ENCODE measurements around the gene TGFBR1.

The TGFBR1 gene

GRCh38 chr9:99138424-99139284 is 33.7 kb downstream of the TGFBR1 start:
- no peak for DNase-seq

GRCh38 chr9:99139868-99140267 is 35.0 kb downstream of the TGFBR1 start:
- no peak for DNase-seq

- DNase-seq, result no peak
Measured at GRCh38 chr9:99140685-99141314, 35.9 kb downstream of the TGFBR1 start.

- DNase-seq, result no peak
Measured at GRCh38 chr9:99141849-99142248, 36.9 kb downstream of the TGFBR1 start.

- no peak for DNase-seq
Measured at GRCh38 chr9:99142275-99142674, 37.4 kb downstream of the TGFBR1 start.

GRCh38 chr9:99143655-99144054 is 38.7 kb downstream of the TGFBR1 start:
- no peak for DNase-seq

GRCh38 chr9:99144966-99145365 is 40.1 kb downstream of the TGFBR1 start:
- DNase-seq, result no peak

- DNase-seq, result no peak
Measured at GRCh38 chr9:99146574-99146973, 41.7 kb downstream of the TGFBR1 start.

GRCh38 chr9:99147177-99147576 is 42.3 kb downstream of the TGFBR1 start:
- no peak for DNase-seq

- DNase-seq, result no peak
Measured at GRCh38 chr9:99150451-99151171, 45.7 kb downstream of the TGFBR1 start.

- DNase-seq, result no peak
Measured at GRCh38 chr9:99154356-99154755, 49.4 kb downstream of the TGFBR1 start.

GRCh38 chr9:99155736-99156135 is 50.8 kb downstream of the TGFBR1 start:
- DNase-seq, result no peak

- DNase-seq, result no peak
Measured at GRCh38 chr9:99158629-99159028, 53.7 kb downstream of the TGFBR1 start.

GRCh38 chr9:99160173-99160572 is 55.3 kb downstream of the TGFBR1 start:
- DNase-seq, result no peak

- DNase-seq, result no peak
Measured at GRCh38 chr9:99162759-99163364, 57.9 kb downstream of the TGFBR1 start.

- no peak for DNase-seq
Measured at GRCh38 chr9:99166149-99166548, 61.2 kb downstream of the TGFBR1 start.

- DNase-seq, result no peak
Measured at GRCh38 chr9:99167119-99167518, 62.2 kb downstream of the TGFBR1 start.

- DNase-seq, result no peak
Measured at GRCh38 chr9:99167694-99168093, 62.8 kb downstream of the TGFBR1 start.

- DNase-seq, result no peak
Measured at GRCh38 chr9:99169086-99169485, 64.2 kb downstream of the TGFBR1 start.

GRCh38 chr9:99169982-99170761 is 65.3 kb downstream of the TGFBR1 start:
- no peak for DNase-seq

- no peak for DNase-seq
Measured at GRCh38 chr9:99171225-99172123, 66.6 kb downstream of the TGFBR1 start.

All from DMS153 (cell line).